Activated CD4-positive, CD25-positive, alpha-beta regulatory T cell treated with anti-CD3 and anti-CD28 coated beads, Interleukin-2, amount 50 U/mL, for 24 hours (primary cell): ENCODE measurements around the gene CHAF1A.

Experiments
- ATAC-seq, 2 donors: fragments of 150-1000 bp; cut with Tn5 transposase; one replicate each; pipeline ENCODE4 v1.10.0; 2021; ENCODE audit warnings: mild to moderate bottlenecking in 1 of 2, moderate library complexity in 1 of 2

CHAF1A gene

DNA sequence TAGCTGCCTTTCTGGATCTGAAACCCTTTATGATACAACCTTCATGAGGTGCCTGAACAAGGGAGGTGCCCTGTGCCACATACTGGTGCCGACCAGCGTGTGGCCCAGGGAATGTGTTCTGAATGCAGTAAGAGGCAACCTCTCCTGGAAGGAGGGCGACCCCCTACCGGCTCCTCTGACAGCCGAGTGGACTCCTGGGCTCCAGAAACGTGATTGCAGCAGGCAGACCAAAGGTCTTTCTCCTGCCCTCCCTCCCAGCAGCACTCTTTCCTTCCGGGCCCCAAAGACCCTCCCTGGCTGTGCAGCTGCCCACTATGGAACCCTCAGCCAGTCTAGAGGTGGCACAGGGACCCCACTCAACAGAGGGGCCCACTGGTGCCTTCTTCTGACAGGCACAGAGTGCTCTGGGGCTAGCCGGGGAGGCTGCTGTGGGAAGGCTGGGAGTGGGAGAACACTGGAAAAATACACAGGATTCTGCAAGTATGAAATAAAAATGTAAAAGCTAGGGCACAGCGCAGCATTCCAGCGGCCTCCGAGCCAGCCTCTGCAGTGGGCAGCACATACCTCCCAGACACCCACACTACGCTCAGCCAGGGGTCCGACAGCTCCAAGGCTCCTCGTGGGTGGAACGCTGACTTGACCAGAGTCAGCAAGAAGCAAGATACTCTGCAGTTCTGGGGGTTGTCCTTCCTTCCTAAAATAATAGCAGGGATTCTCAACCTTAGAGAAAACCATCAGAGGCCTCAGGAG, 17.0 kb upstream of the CHAF1A start:
- no peak for ATAC-seq

DNA sequence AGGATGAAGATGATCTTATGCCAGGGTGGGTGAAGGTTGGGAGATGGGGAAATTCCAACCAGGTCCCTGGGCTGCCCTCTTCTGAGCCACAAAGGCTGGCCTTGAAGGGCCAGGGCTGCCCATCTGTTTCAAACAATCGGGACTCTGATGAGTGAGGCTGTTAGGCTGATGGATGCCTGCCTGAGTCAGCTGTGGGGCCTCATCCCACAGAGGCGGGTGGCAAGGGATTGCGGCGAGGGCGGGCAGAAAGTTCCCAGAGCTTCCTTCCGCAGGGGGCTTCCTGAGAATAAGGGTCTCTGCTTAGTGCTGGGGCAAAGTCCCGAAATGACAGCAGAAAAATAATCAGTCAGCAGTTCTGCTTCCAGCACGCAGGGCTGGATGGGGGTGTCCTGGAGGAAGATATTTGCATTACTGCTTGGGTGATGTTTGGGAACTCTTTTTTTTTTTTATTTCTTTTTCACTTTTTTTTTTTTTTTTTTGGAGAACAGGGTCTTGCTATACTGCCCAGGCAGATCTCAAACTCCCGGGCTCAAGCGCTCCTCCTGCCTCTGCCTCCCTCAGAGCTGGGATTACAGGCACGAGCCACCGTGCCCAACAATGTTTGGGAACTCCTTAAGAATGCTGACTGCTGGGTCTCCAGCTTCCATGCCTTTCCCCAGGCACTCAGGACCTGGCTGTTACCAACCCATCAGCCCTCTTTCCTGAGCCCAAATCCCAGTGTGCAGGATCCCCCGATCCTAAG, 16.2 kb upstream of the CHAF1A start:
- no peak for ATAC-seq

DNA sequence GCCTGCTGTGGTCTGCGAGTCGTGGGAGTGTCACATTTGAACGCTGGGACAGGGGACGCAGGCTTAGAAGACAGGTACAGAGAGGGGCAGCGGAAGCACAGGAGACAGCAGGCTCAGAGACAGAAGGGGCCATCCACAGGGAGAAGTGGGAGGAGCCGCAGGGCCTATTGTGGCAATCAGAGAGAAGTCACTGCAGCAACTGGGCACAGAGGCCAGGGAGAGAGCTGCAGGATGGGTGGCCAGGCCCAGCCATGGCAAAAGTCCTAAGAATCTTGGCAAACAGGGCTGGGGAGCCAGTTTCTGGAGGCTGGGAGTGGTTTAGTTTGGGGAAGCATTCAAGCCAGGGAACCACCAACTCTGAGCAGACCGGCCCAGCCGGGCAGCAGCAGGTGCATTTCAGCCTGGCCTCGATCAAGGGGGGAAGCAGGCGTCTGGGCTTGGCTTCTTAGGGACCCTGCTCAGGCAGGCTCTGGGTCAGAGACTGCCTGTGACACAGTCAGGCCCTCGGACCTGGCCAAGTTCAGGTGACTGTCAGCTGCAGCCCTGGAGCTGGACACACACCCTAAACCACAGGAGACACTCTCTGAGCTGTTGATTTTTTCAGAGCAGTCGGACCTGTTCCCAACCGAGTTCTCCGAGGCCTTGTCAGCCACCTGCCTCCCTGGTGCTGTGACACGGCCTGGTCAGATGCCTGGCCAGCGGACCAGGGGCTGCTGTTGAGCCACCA, 13.9 kb upstream of the CHAF1A start:
- ATAC-seq = no peak

DNA sequence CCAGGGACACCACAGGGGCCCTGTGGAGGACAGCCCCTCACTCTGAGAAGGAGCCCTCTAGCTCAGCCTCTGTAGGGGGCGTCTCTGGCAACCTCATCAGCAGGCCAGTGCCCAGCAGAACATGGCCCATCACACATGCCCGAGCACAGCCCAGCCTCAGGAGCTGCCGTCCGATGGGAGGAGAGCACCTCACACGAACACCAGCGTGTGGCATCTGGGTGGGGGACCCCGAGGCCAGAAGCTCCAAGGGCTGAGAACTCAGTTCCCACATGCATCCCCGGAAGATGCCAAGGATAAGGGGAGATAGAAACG, 13.4 kb upstream of the CHAF1A start:
- ATAC-seq = no peak

DNA sequence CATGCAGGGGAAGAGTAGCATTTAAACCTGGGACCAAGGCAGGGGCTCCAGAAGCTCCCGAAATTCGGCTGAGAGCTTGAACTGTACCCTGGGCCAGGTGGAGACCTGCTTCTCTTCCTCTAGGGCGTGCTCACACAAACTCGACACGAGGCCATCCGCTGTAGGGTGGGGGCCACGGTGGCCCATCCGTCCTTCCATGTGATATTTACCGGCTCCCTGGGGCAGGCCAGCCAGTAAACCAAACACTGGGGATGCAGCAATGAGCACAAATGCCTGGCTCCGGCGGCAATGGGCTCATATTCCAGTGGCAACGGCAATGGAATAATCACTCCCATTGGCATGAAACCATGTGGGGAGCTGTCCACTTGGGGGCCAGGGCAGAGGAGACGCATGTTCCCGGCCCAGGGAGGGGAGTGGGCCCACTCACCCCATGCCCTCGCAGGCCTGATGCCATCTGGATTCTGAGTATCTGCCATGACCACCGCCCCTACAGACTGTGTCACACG, 12.9 kb upstream of the CHAF1A start:
- no peak for ATAC-seq

GRCh38 chr19:4390017-4390566, 12.3 kb upstream of the CHAF1A start:
- ATAC-seq = no peak

GRCh38 chr19:4390567-4391305, 11.7 kb upstream of the CHAF1A start:
- no peak for ATAC-seq

- ATAC-seq = no peak
Measured at GRCh38 chr19:4391306-4391693, 11.1 kb upstream of the CHAF1A start.

GRCh38 chr19:4391701-4392483, 10.5 kb upstream of the CHAF1A start:
- ATAC-seq = no peak

DNA sequence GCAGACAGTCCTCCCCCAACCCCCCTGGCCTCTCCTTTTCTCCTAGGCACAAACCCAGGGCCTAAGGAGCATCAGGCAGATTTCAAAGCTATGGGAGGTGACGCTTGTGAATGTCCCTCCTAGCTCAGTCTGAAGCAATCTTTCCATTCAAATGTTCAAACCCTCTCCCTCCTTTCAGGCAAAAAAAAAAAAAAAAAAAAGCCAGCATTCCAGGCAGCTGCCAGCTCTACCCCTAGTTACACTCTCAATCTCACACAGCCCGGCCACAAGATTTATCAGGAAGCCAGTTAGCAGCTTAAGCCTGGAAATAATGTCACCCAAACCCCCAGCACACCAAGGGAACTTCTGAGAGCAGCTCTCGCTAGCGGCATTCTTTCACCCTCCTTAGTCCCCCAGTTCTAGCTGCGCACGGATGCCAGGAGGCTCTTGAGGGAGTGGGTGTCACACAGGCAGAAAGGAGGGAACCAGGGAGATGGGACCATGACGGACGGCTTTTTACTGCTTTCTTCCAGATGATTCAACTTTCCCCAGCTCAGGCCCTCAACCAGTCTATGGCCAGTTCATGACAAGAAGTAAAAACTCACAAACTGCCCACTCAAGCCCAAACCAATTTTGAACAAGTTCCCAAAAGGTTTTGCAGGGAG, 8.4 kb upstream of the CHAF1A start:
- no peak for ATAC-seq

- no peak for ATAC-seq
Measured at GRCh38 chr19:4396949-4397783, 5.3 kb upstream of the CHAF1A start.

GRCh38 chr19:4399812-4400134, 2.7 kb upstream of the CHAF1A start:
- ATAC-seq = peak; percentile 0 to 1

- peak; percentile 63 to 73 for ATAC-seq
Measured at GRCh38 chr19:4400135-4400936, 2.1 kb upstream of the CHAF1A start, which contains the start of gene SH3GL1. Gene SH3GL1, minus strand, starts transcription at chr19:4400547. Its CDS starts 179 bp downstream, at chr19:4400368.

DNA sequence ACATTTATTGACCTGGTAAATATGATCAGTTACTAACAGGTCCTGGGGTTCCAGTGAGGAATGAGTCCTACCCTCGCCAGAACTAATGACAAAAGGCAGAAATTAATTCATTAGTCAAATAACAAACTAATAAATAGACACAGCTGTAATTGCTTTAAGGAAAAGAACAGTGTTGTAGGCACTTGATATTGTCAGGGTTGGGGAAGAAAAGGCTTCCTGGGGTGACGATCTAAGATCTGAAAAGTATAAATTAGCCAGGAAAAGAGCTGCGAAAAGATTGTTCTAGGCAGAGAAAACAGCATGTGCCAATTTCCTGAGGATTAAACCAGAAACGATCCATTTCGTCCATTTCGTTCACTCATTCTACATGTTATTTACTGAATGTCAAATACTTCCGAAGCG, 670 bp upstream of the CHAF1A start:
- no peak for ATAC-seq

DNA sequence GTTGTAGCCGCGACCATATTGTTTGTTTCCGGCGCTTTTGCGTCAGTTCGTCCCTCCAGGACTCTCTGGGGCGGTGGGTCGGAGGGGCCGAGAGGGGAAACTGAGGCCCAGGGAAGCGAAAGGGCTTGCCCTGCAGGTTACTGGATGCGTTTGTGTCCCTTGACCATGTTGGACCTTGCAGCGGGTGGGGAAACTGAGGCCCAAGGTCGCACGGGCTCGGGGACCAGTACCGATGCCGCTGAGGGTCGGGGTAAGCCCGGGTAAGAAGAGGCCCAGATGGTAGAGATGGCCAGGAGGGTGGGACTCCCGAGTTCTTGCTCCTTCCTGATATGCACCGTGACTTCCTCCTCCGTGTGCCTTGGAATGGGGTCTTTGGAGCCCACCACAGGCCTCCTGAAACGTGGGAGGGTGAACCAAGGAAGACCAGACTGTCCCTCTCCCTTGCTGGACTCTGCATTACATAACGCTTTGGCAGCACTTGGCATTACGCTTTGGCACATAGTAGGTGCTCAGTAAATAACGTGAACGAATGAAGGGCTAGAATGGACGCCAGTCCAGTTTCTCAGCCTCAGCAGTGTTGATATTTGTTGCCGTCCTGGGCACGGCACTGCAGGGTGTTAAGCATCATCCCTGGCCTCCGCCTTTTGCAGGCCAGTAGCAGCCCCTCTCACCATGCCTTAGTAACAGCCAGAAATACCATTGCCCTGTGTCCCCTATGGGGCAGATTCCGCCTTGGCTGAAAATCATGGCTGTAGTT, 743 bp downstream of the CHAF1A start:
- no peak for ATAC-seq

GRCh38 chr19:4405977-4406376, 3.5 kb downstream of the CHAF1A start:
- no peak for ATAC-seq

DNA sequence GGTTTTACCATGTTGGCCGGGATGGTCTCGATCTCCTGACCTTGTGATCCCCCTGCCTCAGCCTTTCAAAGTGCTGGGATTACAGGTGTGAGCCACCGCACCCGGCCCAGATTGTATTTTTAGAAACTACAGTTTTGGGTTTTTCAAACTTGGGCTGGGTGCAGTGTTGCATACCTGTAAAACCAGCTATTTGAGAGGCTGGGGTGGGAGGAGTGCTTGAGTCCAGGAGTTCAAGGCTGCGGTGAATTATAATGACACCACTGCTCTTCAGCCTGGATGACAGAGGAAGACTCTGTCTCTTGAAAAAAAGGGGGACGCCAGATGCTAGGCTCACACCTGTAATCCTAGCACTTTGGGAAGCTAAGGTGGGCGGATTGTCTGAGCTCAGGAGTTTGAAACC, 4.2 kb downstream of the CHAF1A start:
- no peak for ATAC-seq

- ATAC-seq = no peak
Measured at GRCh38 chr19:4409123-4409933, 6.9 kb downstream of the CHAF1A start.
